DND-41 (cell line): ENCODE measurements around the gene CD52.

Experiments used
- CTCF ChIP-seq: IDR thresholded peaks from 2 replicates; pipeline ENCODE4 v1.5.1; 2012; ENCODE audit warnings: borderline replicate concordance, low read length, moderate library complexity, mild to moderate bottlenecking; ENCODE audit not compliant: poor library complexity, severe bottlenecking; ENCODE audit errors: extremely low read depth
- EZH2 ChIP-seq: IDR thresholded peaks from 3 replicates; pipeline ENCODE4 v1.6.1; 2012; ENCODE audit warnings: borderline replicate concordance, low read depth, mild to moderate bottlenecking, moderate library complexity, low read length, inconsistent platforms; ENCODE audit not compliant: severe bottlenecking

DNA sequence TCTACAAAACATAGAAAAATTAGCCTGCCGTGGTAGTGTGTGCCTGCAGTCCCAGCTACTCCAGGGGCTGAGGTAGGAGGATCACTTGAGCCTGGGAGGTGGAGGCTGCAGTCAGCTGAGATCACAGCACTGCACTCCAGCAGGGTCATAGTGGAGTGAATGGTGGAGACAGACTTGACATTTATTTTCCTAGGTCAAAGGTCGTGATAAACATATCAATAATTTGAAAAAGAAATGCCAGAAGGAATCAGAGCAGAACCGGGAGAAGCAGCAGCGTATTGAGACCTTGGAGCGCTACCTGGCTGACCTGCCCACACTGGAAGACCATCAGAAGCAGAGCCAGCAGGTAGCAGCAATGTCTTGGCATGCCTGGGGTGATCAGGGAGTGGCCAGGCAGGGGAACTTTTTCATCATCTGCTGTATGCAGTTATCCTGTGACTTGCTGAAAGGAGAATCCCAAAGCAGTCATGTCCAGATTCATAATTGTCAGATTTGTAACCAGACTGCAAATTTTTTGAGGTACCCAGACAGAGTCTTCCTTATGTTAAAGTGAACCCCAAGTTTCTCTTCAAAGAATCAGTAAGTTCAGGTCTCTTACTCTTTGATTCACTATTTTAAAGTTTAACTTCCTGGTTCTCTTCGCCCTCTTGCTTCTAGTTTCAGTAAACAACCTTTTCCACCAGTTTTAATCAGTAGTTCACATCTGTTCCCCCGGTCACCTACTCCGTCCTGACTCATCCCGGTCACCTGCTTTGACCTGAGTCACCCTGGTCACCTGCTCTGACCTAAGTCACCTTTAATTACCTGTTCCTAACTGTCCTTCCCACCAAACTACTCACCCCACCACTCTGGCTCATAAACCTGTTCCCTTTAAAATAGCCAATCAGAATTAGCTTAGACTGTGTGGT, 49.2 kb upstream of the CD52 start:
- TF ChIP-seq CTCF = no peak
- TF ChIP-seq EZH2 = no peak
